ENCODE measurements around the gene MIF.
"Not testable (repeated sequence)": the region's sequence is repeated elsewhere in the genome, so short reads cannot be mapped to it uniquely, and the experiment has no call there.

Gene MIF

DNA sequence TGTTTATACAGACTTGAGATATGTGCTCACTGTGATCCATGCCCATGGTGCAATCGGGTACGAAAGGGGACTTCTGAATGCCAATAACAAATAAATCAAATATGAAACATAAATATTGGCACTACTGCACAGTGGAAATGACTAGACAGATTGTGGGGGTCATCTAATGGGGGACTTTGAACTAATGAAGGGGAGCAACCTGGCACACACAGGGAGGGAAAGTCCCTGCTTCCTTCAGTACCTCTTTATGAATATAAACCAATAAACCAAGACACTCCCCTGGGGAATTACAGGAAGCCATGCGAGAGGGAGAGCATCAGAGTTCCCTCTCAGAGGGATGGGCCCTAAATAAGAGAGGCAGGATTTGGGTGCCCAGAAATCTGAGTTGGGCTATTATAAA, 21.1 kb downstream of the MIF start:
- in situ Hi-C loops (cut with HindIII; ENCODE audit: low sequenced_read_pairs) = no loop called here
- no peak for DNase-seq (ENCODE audit: low read depth, low spot score)
- no peak overlapping the region for H3K4me3 ChIP-seq (ENCODE audit: low read depth, low read length)

GRCh38 chr22:23920267-23920611, 26.1 kb downstream of the MIF start:
- H3K4me3 ChIP-seq (ENCODE audit: low read depth, low read length); DNase-seq (ENCODE audit: low read depth, low spot score); in situ Hi-C loops (cut with HindIII; ENCODE audit: low sequenced_read_pairs): not testable (repeated sequence)

More for the DNA sequence above, 21.1 kb downstream of the MIF start:
- TF ChIP-seq, protein P1, sequence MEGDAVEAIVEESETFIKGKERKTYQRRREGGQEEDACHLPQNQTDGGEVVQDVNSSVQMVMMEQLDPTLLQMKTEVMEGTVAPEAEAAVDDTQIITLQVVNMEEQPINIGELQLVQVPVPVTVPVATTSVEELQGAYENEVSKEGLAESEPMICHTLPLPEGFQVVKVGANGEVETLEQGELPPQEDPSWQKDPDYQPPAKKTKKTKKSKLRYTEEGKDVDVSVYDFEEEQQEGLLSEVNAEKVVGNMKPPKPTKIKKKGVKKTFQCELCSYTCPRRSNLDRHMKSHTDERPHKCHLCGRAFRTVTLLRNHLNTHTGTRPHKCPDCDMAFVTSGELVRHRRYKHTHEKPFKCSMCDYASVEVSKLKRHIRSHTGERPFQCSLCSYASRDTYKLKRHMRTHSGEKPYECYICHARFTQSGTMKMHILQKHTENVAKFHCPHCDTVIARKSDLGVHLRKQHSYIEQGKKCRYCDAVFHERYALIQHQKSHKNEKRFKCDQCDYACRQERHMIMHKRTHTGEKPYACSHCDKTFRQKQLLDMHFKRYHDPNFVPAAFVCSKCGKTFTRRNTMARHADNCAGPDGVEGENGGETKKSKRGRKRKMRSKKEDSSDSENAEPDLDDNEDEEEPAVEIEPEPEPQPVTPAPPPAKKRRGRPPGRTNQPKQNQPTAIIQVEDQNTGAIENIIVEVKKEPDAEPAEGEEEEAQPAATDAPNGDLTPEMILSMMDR (IDR thresholded peaks at IDR 0.05; ENCODE audit: low read depth, low read length) = no peak

DNA sequence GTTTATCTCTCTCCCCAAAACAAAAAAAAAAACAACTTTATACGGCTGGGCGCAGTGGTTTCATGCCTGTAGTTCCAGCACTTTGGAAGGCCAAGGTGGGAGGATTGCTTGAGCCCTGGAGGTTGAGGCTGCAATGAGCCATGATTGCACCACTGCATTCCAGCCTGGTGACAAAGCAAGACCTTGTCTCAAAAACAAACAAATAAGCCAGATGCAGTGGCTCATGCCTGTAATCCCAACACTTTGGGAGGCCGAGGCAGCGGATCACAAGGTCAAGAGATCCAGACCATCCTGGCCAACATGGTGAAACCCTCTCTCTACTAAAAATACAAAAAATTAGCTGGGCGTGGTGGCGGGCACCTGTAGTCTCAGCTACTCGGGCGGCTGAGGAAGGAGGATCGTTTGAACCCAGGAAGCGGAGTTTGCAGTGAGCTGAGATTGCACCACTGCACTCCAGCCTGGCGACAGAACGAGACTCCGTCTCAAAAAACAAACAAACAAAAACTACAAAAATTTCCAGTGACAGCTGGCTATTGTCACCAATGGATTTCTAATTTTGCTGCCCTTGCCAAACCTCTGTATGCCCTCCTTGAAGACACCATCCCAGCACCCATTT, 27.5 kb downstream of the MIF start:
- in situ Hi-C loops (cut with HindIII; ENCODE audit: low sequenced_read_pairs); DNase-seq (ENCODE audit: low read depth, low spot score); H3K4me3 ChIP-seq (ENCODE audit: low read depth, low read length): not testable (repeated sequence)

- TF ChIP-seq, protein P1 (IDR thresholded peaks at IDR 0.05; ENCODE audit: low read depth, low read length) = no peak
- H3K4me3 ChIP-seq (ENCODE audit: low read depth, low read length) = no peak overlapping the region
- in situ Hi-C loops (cut with HindIII; ENCODE audit: low sequenced_read_pairs) = no loop called here
- DNase-seq (ENCODE audit: low read depth, low spot score) = no peak
Measured at GRCh38 chr22:23922921-23923320, 28.7 kb downstream of the MIF start.

DNA sequence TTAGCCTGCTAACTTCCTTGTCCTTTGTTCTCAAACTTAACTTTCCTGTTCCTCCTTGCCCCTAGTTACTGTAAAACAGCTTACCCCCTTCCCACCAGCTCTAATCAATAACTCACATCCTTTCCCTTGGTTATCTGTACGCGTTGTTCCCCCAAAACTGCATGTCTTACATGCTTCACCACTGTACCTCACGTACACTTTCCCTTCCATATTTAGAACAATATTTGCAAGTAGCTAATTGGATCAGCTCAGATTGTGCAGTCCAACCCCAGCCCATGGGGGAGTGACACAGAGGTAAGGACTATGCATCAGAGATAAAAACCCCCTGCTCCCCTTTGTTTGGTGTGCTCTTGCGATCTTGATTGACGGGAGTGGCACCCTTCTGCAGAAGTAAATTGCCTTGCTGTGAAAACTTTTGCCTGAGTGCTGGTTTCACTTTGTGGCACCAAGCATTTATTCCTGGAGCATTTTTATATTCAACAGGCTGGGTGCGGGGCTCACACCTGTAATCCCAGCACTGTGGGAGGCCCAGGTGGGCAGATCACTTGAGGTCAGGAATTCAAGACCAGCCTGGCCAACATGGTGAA, 30.9 kb downstream of the MIF start:
- in situ Hi-C loops (cut with HindIII; ENCODE audit: low sequenced_read_pairs) = no loop called here
- DNase-seq (ENCODE audit: low read depth, low spot score) = no peak

GRCh38 chr22:23926561-23926960, 32.4 kb downstream of the MIF start:
- in situ Hi-C loops (cut with HindIII; ENCODE audit: low sequenced_read_pairs) = no loop called here
- TF ChIP-seq, protein P1 (IDR thresholded peaks at IDR 0.05; ENCODE audit: low read depth, low read length) = no peak
- no peak for DNase-seq (ENCODE audit: low read depth, low spot score)
- no peak overlapping the region for H3K4me3 ChIP-seq (ENCODE audit: low read depth, low read length)

More for the DNA sequence above, 30.9 kb downstream of the MIF start:
- TF ChIP-seq, protein P1 (IDR thresholded peaks at IDR 0.05; ENCODE audit: low read depth, low read length) = no peak
- H3K4me3 ChIP-seq (ENCODE audit: low read depth, low read length) = no peak overlapping the region

- DNase-seq (ENCODE audit: low read depth, low spot score) = no peak
- in situ Hi-C loops (cut with HindIII; ENCODE audit: low sequenced_read_pairs) = no loop called here
- H3K4me3 ChIP-seq (ENCODE audit: low read depth, low read length) = no peak overlapping the region
- TF ChIP-seq, protein P1 (IDR thresholded peaks at IDR 0.05; ENCODE audit: low read depth, low read length) = no peak
Measured at GRCh38 chr22:23938328-23939016, 44.3 kb downstream of the MIF start.

All from astrocyte of the spinal cord (primary cell).